COLO829 (cell line): Measurements from ENCODE around the gene ZNF674.
"Not testable (repeated sequence)": the region's sequence is repeated elsewhere in the genome, so short reads cannot be mapped to it uniquely, and the experiment has no call there.

Experiments used
- DNase-seq: peaks from one replicate; pipeline ENCODE4 v3.0.0; 2012; ENCODE audit warnings: low spot score

Gene ZNF674

GRCh38 chrX:46463682-46464081, 81.5 kb downstream of the ZNF674 start:
- no peak for DNase-seq

- no peak for DNase-seq
Measured at GRCh38 chrX:46461660-46462191, 83.5 kb downstream of the ZNF674 start.

- DNase-seq: not testable (repeated sequence)
Measured at GRCh38 chrX:46460801-46461659, 84.2 kb downstream of the ZNF674 start.

- DNase-seq: no peak
Measured at GRCh38 chrX:46459603-46460002, 85.6 kb downstream of the ZNF674 start.

DNA sequence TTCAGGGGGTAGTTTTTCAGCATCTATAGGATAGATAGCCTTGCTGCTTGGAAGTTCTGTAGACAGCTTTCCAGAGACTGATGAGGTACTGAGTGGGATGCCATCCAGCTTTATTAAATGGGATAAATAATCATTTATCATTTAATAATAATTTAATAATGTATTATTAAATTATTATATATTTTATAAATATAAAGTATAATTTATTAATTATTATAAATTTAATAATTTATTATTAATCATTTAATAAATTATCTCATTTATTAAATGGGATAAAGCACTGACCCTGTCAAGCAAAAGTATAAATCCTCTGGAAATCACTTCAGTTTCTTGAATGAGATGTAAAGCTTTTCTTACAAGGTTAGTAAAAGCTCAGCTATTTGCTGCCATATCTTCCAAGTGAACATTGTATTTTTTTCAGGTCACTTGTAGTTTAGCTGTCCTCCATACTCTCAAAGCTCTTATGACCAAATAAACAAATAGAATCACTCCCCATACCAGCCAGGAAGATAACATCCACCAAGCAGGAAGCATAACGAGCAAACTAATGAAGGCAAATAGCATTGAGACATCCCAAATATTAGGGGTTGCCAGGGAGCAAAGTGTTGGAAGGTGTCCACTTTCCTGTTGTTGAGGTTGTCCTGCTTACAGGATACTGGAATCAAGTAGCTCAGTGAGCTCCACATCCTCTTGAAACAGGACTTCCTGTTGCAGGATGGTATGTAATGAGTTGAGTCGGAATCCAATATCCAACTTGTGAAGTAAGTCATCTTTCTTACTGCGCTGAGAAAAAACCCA, 88.9 kb downstream of the ZNF674 start:
- DNase-seq: no peak
